PC-9 (cell line): ENCODE data around the gene MAGEF1. TPM values are rescaled to one million over a fixed set of nuclear protein-coding genes. Genes with fewer than 3 reads are reported as not detected.

ENCODE experiments used
- BruUV-seq: library from RNA; stranded (reverse); fragments of 400-500 nt; replicated peaks from 2 replicates; lab custom pipeline; 2021; lab: Mats Ljungman, UMichigan
- CTCF ChIA-PET: fragments of 300-600 bp; sonication (Branson Sonifier 250); formaldehyde crosslinking; loops from one replicate; lab custom pipeline; 2022; ENCODE audit warnings: antibody characterized with exemption; lab: Charles Lee
- POLR2A ChIA-PET: fragments of 300-600 bp; sonication (Branson Sonifier 250); formaldehyde crosslinking; loops from one replicate; lab custom pipeline; 2022; ENCODE audit warnings: antibody characterized with exemption; ENCODE audit not compliant: unreplicated experiment; lab: Charles Lee
- DNase-seq, 2 experiments: peaks; one replicate each; pipeline versions ENCODE4 v3.0.0 to v3.0.0-alpha.2; 2015 to 2022; ENCODE audit warnings: mixed read lengths in 1 of 2
- H2AFZ ChIP-seq: fragments of 200-600 bp; sonication (generic); 2 replicates; pipeline ENCODE4 v1.8.1; 2017; ENCODE audit warnings: antibody characterized with exemption
- H3F3A ChIP-seq: fragments of 200-600 bp; sonication (generic); 2 replicates; pipeline ENCODE4 v1.8.1; 2017; ENCODE audit warnings: antibody characterized with exemption, mild to moderate bottlenecking, low read depth; ENCODE audit not compliant: insufficient read depth
- H3K27ac ChIP-seq: fragments of 200-600 bp; sonication (generic); 2 replicates; pipeline ENCODE4 v1.6.1; 2016; ENCODE audit warnings: mixed run types
- H3K27me3 ChIP-seq: fragments of 200-600 bp; sonication (generic); 2 replicates; pipeline ENCODE4 v1.6.1; 2016; ENCODE audit warnings: low read depth, mixed run types; ENCODE audit not compliant: insufficient read depth
- H3K36me3 ChIP-seq: fragments of 200-600 bp; sonication (generic); 2 replicates; pipeline ENCODE4 v1.6.1; 2016; ENCODE audit warnings: low read depth, mixed run types
- H3K4me1 ChIP-seq: fragments of 200-600 bp; sonication (generic); replicated peaks from 2 replicates; pipeline ENCODE4 v1.6.1; 2016; ENCODE audit warnings: mixed run types; ENCODE audit not compliant: insufficient read depth
- H3K4me2 ChIP-seq: fragments of 200-600 bp; sonication (generic); 2 replicates; pipeline ENCODE4 v1.6.1; 2017; ENCODE audit warnings: mixed run types
- H3K4me3 ChIP-seq: fragments of 200-600 bp; sonication (generic); 2 replicates; pipeline ENCODE4 v1.6.1; 2016; ENCODE audit warnings: mixed run types
- H3K79me2 ChIP-seq: fragments of 200-600 bp; sonication (generic); 2 replicates; pipeline ENCODE4 v1.6.1; 2017; ENCODE audit warnings: low read depth, mixed run types
- H3K9me2 ChIP-seq: fragments of 200-600 bp; sonication (generic); 2 replicates; pipeline ENCODE4 v1.8.1; 2017; ENCODE audit warnings: mild to moderate bottlenecking; ENCODE audit not compliant: insufficient read depth
- H3K9me3 ChIP-seq: fragments of 200-600 bp; sonication (generic); 2 replicates; pipeline ENCODE4 v1.8.1; 2016; ENCODE audit warnings: low read depth; ENCODE audit not compliant: insufficient read depth
- H4K20me1 ChIP-seq: fragments of 200-600 bp; sonication (generic); 2 replicates; pipeline ENCODE4 v1.8.1; 2017; ENCODE audit not compliant: insufficient read depth
- CTCF ChIP-seq: fragments of 200-600 bp; sonication (generic); conservative IDR thresholded peaks from 2 replicates; pipeline ENCODE4 v1.6.1; 2017; ENCODE audit warnings: mixed run types, antibody characterized with exemption, mild to moderate bottlenecking, moderate library complexity
- EZH2 ChIP-seq: fragments of 200-600 bp; sonication (generic); IDR thresholded peaks from 2 replicates; pipeline ENCODE4 v1.8.0; 2017; ENCODE audit warnings: antibody characterized with exemption, low read depth
- intact Hi-C: fragments of 100-400 bp; cut with micrococcal nuclease; formaldehyde crosslinking; loops from one replicate; pipeline ENCODE4 v1.10.0; 2022; ENCODE audit not compliant: unreplicated experiment
- total RNA-seq: library from RNA; stranded (reverse); gene quantifications from 2 replicates; pipeline ENCODE4 v1.2.3, GENCODE V29; 2021

The MAGEF1 gene
- total RNA-seq, 1 experiment from 2014 or later: 97.2 TPM

DNA sequence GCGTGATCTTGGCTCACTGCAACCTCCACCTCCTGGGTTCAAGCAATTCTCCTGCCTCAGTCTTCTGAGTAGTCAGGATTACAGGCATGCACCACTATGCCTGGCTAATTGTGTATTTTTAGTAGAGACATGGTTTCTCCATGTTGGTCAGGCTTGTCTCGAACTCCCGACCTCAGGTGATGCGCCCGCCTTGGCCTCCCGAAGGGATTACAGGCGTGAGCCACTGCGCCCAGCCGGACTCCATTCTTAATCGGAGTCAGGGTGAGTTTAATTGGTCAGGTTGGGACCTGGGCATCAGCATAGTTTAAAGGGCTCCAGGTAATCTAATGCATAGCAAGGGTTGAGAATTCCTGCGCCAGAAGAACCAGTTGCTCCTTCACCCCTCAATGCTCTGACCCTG lies 29.2 kb downstream of the MAGEF1 start:
- no TSS peak for BruUV-seq
- Histone ChIP-seq H4K20me1 (no peaks in the 10 kb centered on the region), H3K4me2 (no peak overlapping the region), H2AFZ (no peak overlapping the region), H3K36me3 (no peaks in the 10 kb centered on the region), H3K9me2 (no peaks in the 10 kb centered on the region), H3K4me1 (no peaks in the 10 kb centered on the region), H3K27me3 (peaks cover 9% of the 10 kb centered on the region; the same call in 1 of the 2 replicates), H3K79me2 (no peaks in the 10 kb centered on the region), H3K27ac (no peak overlapping the region), H3K4me3 (no peak overlapping the region), H3K9me3 (no peaks in the 10 kb centered on the region), H3F3A (no peaks in the 10 kb centered on the region)
- POLR2A ChIA-PET: no interaction called here
- no peak for DNase-seq
- CTCF ChIA-PET: no interaction called here
- intact Hi-C loops: no loop called here
- TF ChIP-seq CTCF: no peak
- TF ChIP-seq EZH2: no peak

- BruUV-seq: no TSS peak
- H3K36me3 ChIP-seq: no peaks in the 10 kb centered on the region
- no peak overlapping the region for H3K4me3 ChIP-seq
- H2AFZ ChIP-seq: no peak overlapping the region
- H3K79me2 ChIP-seq: no peaks in the 10 kb centered on the region
- no peaks in the 10 kb centered on the region for H3F3A ChIP-seq
- H3K9me3 ChIP-seq: no peaks in the 10 kb centered on the region
- POLR2A ChIA-PET: interaction anchor here (0.6 kb wide), 1 partner anchor 1106 kb away, joined by 4 read pairs; no protein-coding TSS in a partner anchor
- no peaks in the 10 kb centered on the region for H4K20me1 ChIP-seq
- DNase-seq: no peak
- CTCF ChIA-PET: interaction anchor here (0.5 kb wide), 1 partner anchor 498 kb away, joined by 3 read pairs; no protein-coding TSS in a partner anchor
- H3K4me1 ChIP-seq: no peaks in the 10 kb centered on the region
- no peaks in the 10 kb centered on the region for H3K9me2 ChIP-seq
- no peak overlapping the region for H3K27ac ChIP-seq
- intact Hi-C loops: no loop called here
- TF ChIP-seq EZH2 (no peak), CTCF (no peak)
- no peak overlapping the region for H3K4me2 ChIP-seq
- H3K27me3 ChIP-seq: peaks cover 16% of the 10 kb centered on the region
These were observed 31.2 kb downstream of the MAGEF1 start for GRCh38 chr3:184680385-184681345.

DNA sequence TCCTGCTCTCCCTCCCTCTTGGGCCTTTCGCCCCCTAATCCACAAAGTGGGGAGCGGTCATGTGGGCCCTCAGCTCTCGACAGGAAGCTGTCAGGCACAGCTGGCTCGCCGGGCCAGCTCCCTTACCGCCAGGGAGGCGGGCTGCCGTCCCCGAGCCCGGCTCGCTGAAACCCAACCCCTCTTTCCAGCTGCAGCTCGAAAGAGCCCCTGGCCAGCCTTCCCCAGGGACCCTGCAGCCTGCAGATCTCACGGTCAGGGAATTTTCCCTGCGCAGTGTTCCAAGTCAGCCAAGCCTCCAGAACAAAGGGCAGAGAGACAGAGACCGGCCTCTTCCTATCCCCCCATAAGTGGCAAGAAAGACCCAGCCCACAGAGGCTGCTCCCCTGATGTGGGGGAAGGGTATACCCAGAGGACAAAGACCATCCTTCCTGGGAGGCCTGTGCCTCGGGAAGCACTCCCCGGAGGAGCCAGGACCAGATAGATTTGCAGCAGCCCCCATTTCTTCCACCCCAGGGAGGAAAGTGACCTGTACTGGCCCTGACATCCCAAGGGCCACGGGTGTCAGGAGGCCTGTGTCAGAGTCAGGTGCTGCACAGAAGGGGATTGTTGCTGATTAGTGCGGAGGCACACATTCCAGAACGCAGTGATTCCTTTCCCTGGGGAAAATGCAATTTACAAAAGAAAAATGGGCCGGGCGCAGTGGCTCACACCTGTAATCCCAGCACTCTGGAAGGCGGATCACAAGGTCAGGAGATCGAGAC lies 32.6 kb downstream of the MAGEF1 start:
- Histone ChIP-seq H3K4me1 (no peaks in the 10 kb centered on the region), H2AFZ (no peak overlapping the region), H3K4me3 (no peak overlapping the region), H4K20me1 (no peaks in the 10 kb centered on the region), H3K9me3 (no peaks in the 10 kb centered on the region), H3K36me3 (no peaks in the 10 kb centered on the region), H3K27me3 (peaks cover 22% of the 10 kb centered on the region), H3K27ac (no peak overlapping the region), H3F3A (no peaks in the 10 kb centered on the region), H3K79me2 (no peaks in the 10 kb centered on the region), H3K9me2 (no peaks in the 10 kb centered on the region), H3K4me2 (no peak overlapping the region)
- TF ChIP-seq EZH2: no peak
- TF ChIP-seq CTCF: no peak
- POLR2A ChIA-PET: no interaction called here
- intact Hi-C loops: no loop called here
- CTCF ChIA-PET: no interaction called here
- no peak for DNase-seq
- no TSS peak for BruUV-seq
